HK-2 (cell line): Measurements from ENCODE around the gene TOR2A.

Source experiments
- DNase-seq: peaks from one replicate; pipeline ENCODE4 v3.0.0-alpha.2; 2018; ENCODE audit not compliant: unreplicated experiment

TOR2A gene

GRCh38 chr9:127742435-127743088 is 7.5 kb upstream of the TOR2A start:
- DNase-seq, result no peak

DNA sequence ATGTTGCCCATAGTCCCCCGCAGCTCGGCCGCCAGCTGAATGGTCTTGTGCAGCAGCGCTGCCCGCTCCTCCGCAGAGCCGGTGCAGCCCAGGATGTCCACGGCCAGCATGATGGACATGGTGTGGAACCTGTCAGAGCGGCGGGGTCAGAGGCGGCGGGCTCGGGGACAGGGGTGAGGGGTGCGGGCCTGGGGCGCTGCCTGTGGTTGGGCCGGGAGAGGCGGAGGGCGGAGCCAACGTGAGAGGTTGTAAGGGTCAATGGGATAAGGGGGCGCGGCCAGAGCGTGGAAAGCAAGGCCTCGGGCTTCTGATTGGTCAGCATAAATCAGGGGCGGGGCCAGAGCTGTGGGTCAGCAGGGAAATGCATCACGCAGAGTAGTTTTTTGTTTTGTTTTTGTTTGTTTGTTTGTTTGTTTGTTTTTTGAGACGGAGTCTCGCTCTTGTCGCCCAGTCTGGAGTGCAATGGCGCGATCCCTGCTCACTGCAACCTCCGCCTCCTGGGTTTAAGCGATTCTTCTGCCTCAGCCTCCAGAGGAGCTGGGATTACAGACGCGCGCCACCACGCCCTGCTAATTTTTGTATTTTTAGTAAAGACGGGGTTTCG is 6.8 kb upstream of the TOR2A start:
- no peak for DNase-seq

DNA sequence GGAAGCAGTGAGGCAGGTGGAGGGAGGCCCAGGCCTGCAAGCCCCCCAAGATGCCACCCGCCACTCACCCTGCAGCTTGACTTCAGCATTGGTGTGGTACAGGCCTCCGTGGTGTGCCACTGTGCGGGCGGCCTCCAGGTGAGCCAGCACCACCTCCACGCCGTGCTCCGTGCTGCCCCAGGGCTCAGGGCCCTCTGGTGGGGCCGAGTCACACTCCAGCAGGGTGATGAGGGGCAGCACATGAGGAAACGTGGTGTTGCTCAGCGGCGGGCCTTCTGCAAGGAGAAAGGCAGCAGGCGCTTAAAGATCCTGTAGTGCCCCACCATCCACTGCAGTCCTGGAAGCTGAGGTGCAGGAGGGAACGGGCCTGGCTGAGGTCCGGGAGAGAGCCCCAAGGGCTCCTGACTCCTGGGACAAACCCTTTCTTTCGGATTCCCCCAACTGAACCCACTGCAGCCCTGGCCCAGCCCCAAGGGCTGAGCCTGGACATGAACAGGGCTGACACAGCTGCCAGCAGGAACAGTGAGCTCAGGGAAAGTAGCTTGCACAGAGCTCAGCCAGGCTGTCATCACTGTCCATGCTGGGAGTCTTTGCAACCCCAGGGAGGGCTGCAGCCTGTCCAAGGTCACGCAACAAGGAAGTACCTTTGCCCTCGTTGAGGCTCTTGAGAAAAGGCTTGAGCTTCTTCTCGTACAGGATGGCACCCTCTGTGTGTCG is 4.7 kb upstream of the TOR2A start:
- no peak for DNase-seq

GRCh38 chr9:127738666-127739065 is 3.6 kb upstream of the TOR2A start:
- DNase-seq, result no peak

GRCh38 chr9:127735530-127736185 is 564 bp upstream of the TOR2A start:
- DNase-seq, result no peak

GRCh38 chr9:127734247-127734746 is 797 bp downstream of the TOR2A start:
- no peak for DNase-seq

DNA sequence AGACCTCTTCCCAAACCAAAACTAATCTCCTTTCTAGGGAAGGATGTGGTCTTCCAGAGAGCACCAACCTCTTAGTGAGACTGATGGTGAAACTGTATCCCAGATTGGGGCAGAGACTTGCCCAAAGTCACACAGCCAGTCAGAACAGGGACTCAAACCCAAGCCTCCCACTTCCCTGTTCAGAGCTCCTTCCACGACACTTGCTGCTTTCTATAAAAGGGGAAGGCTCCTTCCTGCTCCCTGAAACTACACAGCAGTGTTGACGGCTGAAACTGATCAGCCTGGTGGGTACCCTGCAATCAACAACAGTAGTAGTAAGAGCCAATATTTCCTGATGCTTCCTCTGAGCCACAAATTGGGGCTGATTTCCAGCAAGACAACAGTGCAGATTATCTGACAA is 1.5 kb downstream of the TOR2A start:
- DNase-seq, result no peak

DNA sequence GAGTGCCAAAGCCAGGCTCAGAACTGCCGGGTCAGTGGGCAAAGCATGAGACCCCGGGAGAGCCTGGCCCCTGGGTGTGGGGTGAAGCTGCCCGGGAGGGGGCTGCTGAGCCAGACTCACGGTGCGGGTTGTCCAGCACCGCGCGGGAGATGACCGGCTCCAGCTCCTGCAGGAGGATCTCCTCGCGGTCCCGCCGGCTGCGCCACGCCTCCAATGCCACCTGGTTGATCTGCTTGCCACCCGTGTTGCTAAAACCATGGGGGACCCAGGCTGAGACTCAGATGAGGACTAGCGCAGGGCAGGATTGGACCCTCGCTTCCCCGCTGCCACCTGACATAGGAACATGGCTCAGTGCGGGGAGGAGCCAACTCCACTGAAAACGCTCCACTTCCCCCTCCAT is 2.6 kb downstream of the TOR2A start:
- DNase-seq, result no peak

GRCh38 chr9:127731938-127732337 is 3.2 kb downstream of the TOR2A start:
- DNase-seq, result no peak

- no peak for DNase-seq
Measured at GRCh38 chr9:127730799-127731410, 4.2 kb downstream of the TOR2A start.

DNA sequence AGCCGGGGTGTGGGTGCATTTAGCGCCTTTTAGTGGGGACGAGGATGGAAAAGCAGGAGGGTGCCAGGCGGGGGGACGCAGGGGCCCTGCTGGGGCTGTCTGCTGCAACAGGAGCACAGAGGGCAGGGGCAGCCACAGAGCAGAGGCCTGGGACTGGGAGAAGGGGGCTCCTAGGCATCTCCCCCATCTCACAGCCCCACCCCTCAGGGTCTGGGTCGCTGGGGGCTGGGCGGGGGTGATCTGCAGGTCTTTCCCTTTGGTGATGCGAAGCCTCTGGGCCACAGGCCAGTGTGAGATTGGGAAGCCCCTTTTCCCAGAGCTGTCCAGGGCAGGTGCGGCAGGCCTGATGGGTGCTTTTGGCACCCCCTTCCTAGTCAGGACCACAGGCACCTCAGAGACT is 4.8 kb downstream of the TOR2A start:
- no peak for DNase-seq

GRCh38 chr9:127729522-127730256 is 5.4 kb downstream of the TOR2A start:
- no peak for DNase-seq

GRCh38 chr9:127728808-127729207 is 6.3 kb downstream of the TOR2A start:
- no peak for DNase-seq

DNA sequence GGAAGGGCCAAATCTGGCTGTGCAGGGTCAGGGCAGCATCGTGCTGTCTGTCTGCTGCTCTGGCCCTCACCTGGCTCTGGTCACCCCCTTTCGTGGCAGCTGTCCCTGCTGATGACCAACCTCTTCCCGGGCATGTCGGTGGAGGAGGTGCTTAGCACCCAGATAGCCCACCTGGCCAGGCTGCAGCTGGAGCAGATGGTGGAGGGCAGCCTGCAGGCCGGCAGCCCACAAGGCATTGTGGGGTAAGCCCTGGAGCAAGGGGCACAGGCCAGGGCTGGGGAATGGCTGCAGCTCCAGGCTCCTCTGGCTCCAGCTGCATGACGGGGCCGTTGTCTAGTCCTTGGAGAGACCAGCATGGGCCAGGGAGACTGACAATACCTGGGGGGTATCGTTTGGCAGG is 8.2 kb downstream of the TOR2A start:
- no peak for DNase-seq

- DNase-seq, result no peak
Measured at GRCh38 chr9:127724012-127724411, 11.1 kb downstream of the TOR2A start.

GRCh38 chr9:127723444-127723843 is 11.7 kb downstream of the TOR2A start:
- no peak for DNase-seq

GRCh38 chr9:127723013-127723412 is 12.1 kb downstream of the TOR2A start:
- DNase-seq, result no peak

- DNase-seq, result no peak
Measured at GRCh38 chr9:127722055-127722745, 12.9 kb downstream of the TOR2A start.

DNA sequence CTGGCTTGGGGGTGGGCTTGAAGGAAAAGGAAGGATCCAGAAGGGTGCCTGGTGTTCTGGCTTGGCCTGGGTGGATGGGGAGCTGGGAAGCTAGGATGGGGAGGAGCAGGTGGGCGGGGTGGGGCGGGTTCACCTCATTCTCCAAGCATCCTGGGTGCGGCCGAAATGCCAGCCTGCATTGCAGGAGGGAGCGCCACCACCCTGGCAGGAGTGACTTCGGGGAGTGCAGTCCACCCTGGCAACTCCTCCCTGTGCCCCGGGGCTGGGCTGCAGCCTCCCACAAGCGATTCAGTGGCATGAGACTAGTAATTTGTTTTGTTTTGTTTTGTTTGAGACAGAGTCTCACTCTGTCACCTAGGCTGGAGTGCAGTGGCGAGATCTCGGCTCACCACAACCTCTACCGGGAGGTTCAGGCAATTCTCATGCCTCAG is 13.7 kb downstream of the TOR2A start:
- no peak for DNase-seq

GRCh38 chr9:127720865-127721227 is 14.2 kb downstream of the TOR2A start:
- no peak for DNase-seq
